ENCODE data around the gene KIF5C. TPM values are rescaled to one million over a fixed set of nuclear protein-coding genes. Genes with fewer than 3 reads are reported as not detected.

Gene KIF5C
- total and polyA plus RNA-seq, 7 experiments from 2014 or later, result 0.58 to 14.3 (median 5.1) TPM

- H3K36me3 Mint-ChIP-seq, result peaks cover 0 to 9% (median 6%) of the 10 kb centered on the region in 5 donors
- no peaks in the 10 kb centered on the region for H3K9me3 ChIP-seq (ENCODE audit: control insufficient read depth in 2 of 3, low read length in 3 of 3)
- POLR2A ChIA-PET, result no interaction called here
- no peak overlapping the region for H3K27ac ChIP-seq (ENCODE audit: low read depth, low read length)
- no peaks in the 10 kb centered on the region for H3K27me3 Mint-ChIP-seq
- no peaks in the 10 kb centered on the region for H3K4me1 Mint-ChIP-seq
- intact Hi-C loops (cut with micrococcal nuclease), result no loop called here
- CTCF ChIA-PET, result no interaction called here
- DNase-seq (no peak), ATAC-seq (no peak)
- H3K36me3 ChIP-seq (ENCODE audit: control insufficient read depth in 2 of 3, insufficient read depth in 3 of 3, low read length in 3 of 3), result no peaks in the 10 kb centered on the region
- no peak overlapping the region for H3K27ac Mint-ChIP-seq
- no peak overlapping the region for H3K4me3 Mint-ChIP-seq
- no peaks in the 10 kb centered on the region for H3K9me3 Mint-ChIP-seq
- no peaks in the 10 kb centered on the region for H3K27me3 ChIP-seq (ENCODE audit: control insufficient read depth in 2 of 2, insufficient read depth in 2 of 2, low read length in 2 of 2)
- no peaks in the 10 kb centered on the region for H3K4me1 ChIP-seq (ENCODE audit: control insufficient read depth in 2 of 2, insufficient read depth in 2 of 2, low read length in 2 of 2)
- no peak overlapping the region for H3K4me3 ChIP-seq (ENCODE audit: low read length)
Measured at GRCh38 chr2:148939271-148939670, 64.2 kb downstream of the KIF5C start.

GRCh38 chr2:148943097-148943496, 68.1 kb downstream of the KIF5C start:
- Histone ChIP-seq H3K27me3 (ENCODE audit: control insufficient read depth in 2 of 2, insufficient read depth in 2 of 2, low read length in 2 of 2) (no peaks in the 10 kb centered on the region), H3K9me3 (ENCODE audit: control insufficient read depth in 2 of 3, low read length in 3 of 3) (no peaks in the 10 kb centered on the region), H3K36me3 (ENCODE audit: control insufficient read depth in 2 of 3, insufficient read depth in 3 of 3, low read length in 3 of 3) (no peaks in the 10 kb centered on the region), H3K27ac (ENCODE audit: low read depth, low read length) (no peak overlapping the region), H3K4me3 (ENCODE audit: low read length) (no peak overlapping the region), H3K4me1 (ENCODE audit: control insufficient read depth in 2 of 2, insufficient read depth in 2 of 2, low read length in 2 of 2) (no peaks in the 10 kb centered on the region)
- peaks cover 0 to 4% (median 0%) of the 10 kb centered on the region in 5 donors for H3K27me3 Mint-ChIP-seq
- no peaks in the 10 kb centered on the region for H3K4me1 Mint-ChIP-seq
- H3K4me3 Mint-ChIP-seq, result no peak overlapping the region
- CTCF ChIA-PET, result no interaction called here
- H3K36me3 Mint-ChIP-seq, result peaks cover 3 to 8% (median 6%) of the 10 kb centered on the region in 5 donors
- POLR2A ChIA-PET, result no interaction called here
- intact Hi-C loops (cut with micrococcal nuclease), result no loop called here
- H3K9me3 Mint-ChIP-seq, result no peaks in the 10 kb centered on the region
- DNase-seq (no peak), ATAC-seq (no peak)
- no peak overlapping the region for H3K27ac Mint-ChIP-seq

- no peaks in the 10 kb centered on the region for H3K4me1 ChIP-seq (ENCODE audit: control insufficient read depth in 2 of 2, insufficient read depth in 2 of 2, low read length in 2 of 2)
- intact Hi-C loops (cut with micrococcal nuclease), result no loop called here
- H3K4me1 Mint-ChIP-seq, result peaks cover 0 to 4% (median 0%) of the 10 kb centered on the region in 7 donors
- no peak overlapping the region for H3K4me3 Mint-ChIP-seq
- H3K9me3 ChIP-seq (ENCODE audit: control insufficient read depth in 2 of 3, low read length in 3 of 3), result no peaks in the 10 kb centered on the region
- H3K4me3 ChIP-seq (ENCODE audit: low read length), result no peak overlapping the region
- H3K27me3 ChIP-seq (ENCODE audit: control insufficient read depth in 2 of 2, insufficient read depth in 2 of 2, low read length in 2 of 2), result no peaks in the 10 kb centered on the region
- ATAC-seq (no peak), DNase-seq (no peak)
- no peak overlapping the region for H3K27ac ChIP-seq (ENCODE audit: low read depth, low read length)
- H3K36me3 ChIP-seq (ENCODE audit: control insufficient read depth in 2 of 3, insufficient read depth in 3 of 3, low read length in 3 of 3), result no peaks in the 10 kb centered on the region
- H3K36me3 Mint-ChIP-seq, result peaks cover 3 to 11% (median 8%) of the 10 kb centered on the region in 5 donors
- H3K27me3 Mint-ChIP-seq, result peaks cover 0 to 4% (median 0%) of the 10 kb centered on the region in 5 donors
- POLR2A ChIA-PET, result no interaction called here
- no peaks in the 10 kb centered on the region for H3K9me3 Mint-ChIP-seq
- H3K27ac Mint-ChIP-seq, result no peak overlapping the region
- CTCF ChIA-PET, result no interaction called here
Measured at GRCh38 chr2:148944536-148944935, 69.5 kb downstream of the KIF5C start.

- Mint-ChIP-seq H3K27me3 (peaks cover 0 to 8% (median 0%) of the 10 kb centered on the region in 5 donors), H3K4me3 (no peak overlapping the region), H3K36me3 (peaks cover 3 to 15% (median 10%) of the 10 kb centered on the region in 5 donors), H3K9me3 (no peaks in the 10 kb centered on the region), H3K4me1 (peaks cover 0 to 4% (median 0%) of the 10 kb centered on the region in 7 donors), H3K27ac (no peak overlapping the region)
- ChIA-PET POLR2A (no interaction called here), CTCF (no interaction called here)
- ATAC-seq (no peak), DNase-seq (no peak)
- no peak overlapping the region for H3K27ac ChIP-seq (ENCODE audit: low read depth, low read length)
- no peaks in the 10 kb centered on the region for H3K9me3 ChIP-seq (ENCODE audit: control insufficient read depth in 2 of 3, low read length in 3 of 3)
- H3K36me3 ChIP-seq (ENCODE audit: control insufficient read depth in 2 of 3, insufficient read depth in 3 of 3, low read length in 3 of 3), result no peaks in the 10 kb centered on the region
- H3K4me3 ChIP-seq (ENCODE audit: low read length), result no peak overlapping the region
- intact Hi-C loops (cut with micrococcal nuclease), result no loop called here
- no peaks in the 10 kb centered on the region for H3K27me3 ChIP-seq (ENCODE audit: control insufficient read depth in 2 of 2, insufficient read depth in 2 of 2, low read length in 2 of 2)
- H3K4me1 ChIP-seq (ENCODE audit: control insufficient read depth in 2 of 2, insufficient read depth in 2 of 2, low read length in 2 of 2), result no peaks in the 10 kb centered on the region
Measured at GRCh38 chr2:148947299-148947698, 72.3 kb downstream of the KIF5C start.

GRCh38 chr2:148948868-148949267, 73.8 kb downstream of the KIF5C start:
- intact Hi-C loops (cut with micrococcal nuclease), result no loop called here
- no peak overlapping the region for H3K27ac ChIP-seq (ENCODE audit: low read depth, low read length)
- DNase-seq (no peak), ATAC-seq (peak; percentile 77)
- Mint-ChIP-seq H3K27ac (no peak overlapping the region), H3K4me3 (no peak overlapping the region), H3K27me3 (peaks cover 0 to 8% (median 0%) of the 10 kb centered on the region in 5 donors), H3K4me1 (peaks cover 0 to 4% (median 0%) of the 10 kb centered on the region in 7 donors), H3K9me3 (no peaks in the 10 kb centered on the region), H3K36me3 (peaks cover 3 to 9% (median 8%) of the 10 kb centered on the region in 5 donors)
- no peaks in the 10 kb centered on the region for H3K4me1 ChIP-seq (ENCODE audit: control insufficient read depth in 2 of 2, insufficient read depth in 2 of 2, low read length in 2 of 2)
- ChIA-PET CTCF (no interaction called here), POLR2A (no interaction called here)
- H3K4me3 ChIP-seq (ENCODE audit: low read length), result no peak overlapping the region
- no peaks in the 10 kb centered on the region for H3K9me3 ChIP-seq (ENCODE audit: control insufficient read depth in 2 of 3, low read length in 3 of 3)
- no peaks in the 10 kb centered on the region for H3K36me3 ChIP-seq (ENCODE audit: control insufficient read depth in 2 of 3, insufficient read depth in 3 of 3, low read length in 3 of 3)
- H3K27me3 ChIP-seq (ENCODE audit: control insufficient read depth in 2 of 2, insufficient read depth in 2 of 2, low read length in 2 of 2), result no peaks in the 10 kb centered on the region

GRCh38 chr2:148949348-148949747, 74.3 kb downstream of the KIF5C start:
- Mint-ChIP-seq H3K36me3 (peaks cover 3 to 9% (median 5%) of the 10 kb centered on the region in 5 donors), H3K9me3 (no peaks in the 10 kb centered on the region), H3K4me3 (no peak overlapping the region), H3K4me1 (peaks cover 0 to 4% (median 0%) of the 10 kb centered on the region in 7 donors), H3K27me3 (peaks cover 0 to 8% (median 0%) of the 10 kb centered on the region in 5 donors), H3K27ac (no peak overlapping the region)
- H3K27me3 ChIP-seq (ENCODE audit: control insufficient read depth in 2 of 2, insufficient read depth in 2 of 2, low read length in 2 of 2), result no peaks in the 10 kb centered on the region
- CTCF ChIA-PET, result no interaction called here
- POLR2A ChIA-PET, result no interaction called here
- H3K27ac ChIP-seq (ENCODE audit: low read depth, low read length), result no peak overlapping the region
- H3K9me3 ChIP-seq (ENCODE audit: control insufficient read depth in 2 of 3, low read length in 3 of 3), result no peaks in the 10 kb centered on the region
- H3K36me3 ChIP-seq (ENCODE audit: control insufficient read depth in 2 of 3, insufficient read depth in 3 of 3, low read length in 3 of 3), result no peaks in the 10 kb centered on the region
- DNase-seq (no peak), ATAC-seq (no peak)
- no peak overlapping the region for H3K4me3 ChIP-seq (ENCODE audit: low read length)
- intact Hi-C loops (cut with micrococcal nuclease), result no loop called here
- H3K4me1 ChIP-seq (ENCODE audit: control insufficient read depth in 2 of 2, insufficient read depth in 2 of 2, low read length in 2 of 2), result no peaks in the 10 kb centered on the region

GRCh38 chr2:148952621-148953020, 77.6 kb downstream of the KIF5C start:
- H3K4me3 ChIP-seq (ENCODE audit: low read length), result no peak overlapping the region
- peaks cover under 1 to 9% (median 4%) of the 10 kb centered on the region in 5 donors for H3K36me3 Mint-ChIP-seq
- no peaks in the 10 kb centered on the region for H3K36me3 ChIP-seq (ENCODE audit: control insufficient read depth in 2 of 3, insufficient read depth in 3 of 3, low read length in 3 of 3)
- H3K27ac ChIP-seq (ENCODE audit: low read depth, low read length), result no peak overlapping the region
- no peak overlapping the region for H3K27ac Mint-ChIP-seq
- peaks cover 0 to 9% of the 10 kb centered on the region in 2 donors for H3K4me1 ChIP-seq (ENCODE audit: control insufficient read depth in 2 of 2, insufficient read depth in 2 of 2, low read length in 2 of 2)
- no peaks in the 10 kb centered on the region for H3K9me3 Mint-ChIP-seq
- intact Hi-C loops (cut with micrococcal nuclease), result no loop called here
- ChIA-PET POLR2A (no interaction called here), CTCF (no interaction called here)
- no peak for ATAC-seq
- H3K9me3 ChIP-seq (ENCODE audit: control insufficient read depth in 2 of 3, low read length in 3 of 3), result no peaks in the 10 kb centered on the region
- no peak for DNase-seq
- peaks cover 0 to 4% (median 0%) of the 10 kb centered on the region in 5 donors for H3K27me3 Mint-ChIP-seq
- no peak overlapping the region for H3K4me3 Mint-ChIP-seq
- H3K27me3 ChIP-seq (ENCODE audit: control insufficient read depth in 2 of 2, insufficient read depth in 2 of 2, low read length in 2 of 2), result no peaks in the 10 kb centered on the region
- H3K4me1 Mint-ChIP-seq, result peaks cover 0 to 15% (median 9%) of the 10 kb centered on the region in 7 donors
